Sigmoid colon (tissue), 4 donors: ENCODE data around the gene TRAFD1.

Source experiments
- POLR2A ChIP-seq, 2 donors: fragments of 450-650 bp; IDR thresholded peaks; one replicate each; pipeline ENCODE4 v1.6.1; 2016; ENCODE audit warnings: antibody characterized with exemption in 2 of 2, mild to moderate bottlenecking in 2 of 2, moderate library complexity in 2 of 2
- POLR2AphosphoS5 ChIP-seq, 4 donors: sonication (generic); formaldehyde crosslinking; IDR thresholded peaks; one replicate each; pipeline ENCODE4 v1.6.1; 2017; ENCODE audit warnings: antibody characterized with exemption in 4 of 4
- TF ChIP-seq, protein P1 (sequence below), 4 experiments: fragments of 450-650 bp in 3 of 4; fragments of 200-600 bp in 1 of 4; IDR thresholded peaks; one replicate each; pipeline ENCODE4 v1.5.1; 2016 to 2019; ENCODE audit warnings: antibody characterized with exemption in 4 of 4, mild to moderate bottlenecking in 3 of 4, moderate library complexity in 2 of 4

DNA sequence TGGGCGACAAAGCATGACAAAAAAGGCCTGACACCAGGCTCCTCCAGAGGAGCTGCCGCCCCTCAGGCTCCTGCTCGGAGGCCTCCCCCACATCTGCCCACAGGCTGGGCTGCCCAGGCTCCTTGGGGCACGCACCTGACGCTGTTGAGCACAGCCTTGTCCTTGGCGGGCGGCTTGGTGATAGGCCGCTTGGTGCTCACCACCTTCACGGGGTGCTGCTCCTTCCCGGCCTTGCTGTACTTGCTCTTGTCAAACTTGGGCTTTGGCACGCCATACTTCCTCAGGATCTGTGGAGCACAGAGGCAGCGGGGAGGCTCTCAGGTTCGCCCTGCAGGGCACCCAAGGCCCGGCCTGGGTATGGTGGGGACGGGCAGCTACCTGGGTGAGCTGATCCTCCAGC is 53.4 kb downstream of the TRAFD1 start:
- TF ChIP-seq, protein P1, sequence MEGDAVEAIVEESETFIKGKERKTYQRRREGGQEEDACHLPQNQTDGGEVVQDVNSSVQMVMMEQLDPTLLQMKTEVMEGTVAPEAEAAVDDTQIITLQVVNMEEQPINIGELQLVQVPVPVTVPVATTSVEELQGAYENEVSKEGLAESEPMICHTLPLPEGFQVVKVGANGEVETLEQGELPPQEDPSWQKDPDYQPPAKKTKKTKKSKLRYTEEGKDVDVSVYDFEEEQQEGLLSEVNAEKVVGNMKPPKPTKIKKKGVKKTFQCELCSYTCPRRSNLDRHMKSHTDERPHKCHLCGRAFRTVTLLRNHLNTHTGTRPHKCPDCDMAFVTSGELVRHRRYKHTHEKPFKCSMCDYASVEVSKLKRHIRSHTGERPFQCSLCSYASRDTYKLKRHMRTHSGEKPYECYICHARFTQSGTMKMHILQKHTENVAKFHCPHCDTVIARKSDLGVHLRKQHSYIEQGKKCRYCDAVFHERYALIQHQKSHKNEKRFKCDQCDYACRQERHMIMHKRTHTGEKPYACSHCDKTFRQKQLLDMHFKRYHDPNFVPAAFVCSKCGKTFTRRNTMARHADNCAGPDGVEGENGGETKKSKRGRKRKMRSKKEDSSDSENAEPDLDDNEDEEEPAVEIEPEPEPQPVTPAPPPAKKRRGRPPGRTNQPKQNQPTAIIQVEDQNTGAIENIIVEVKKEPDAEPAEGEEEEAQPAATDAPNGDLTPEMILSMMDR (IDR thresholded peaks at IDR 0.05), result no peak
- TF ChIP-seq POLR2AphosphoS5 (IDR thresholded peaks at IDR 0.05), result no peak
- TF ChIP-seq POLR2A (IDR thresholded peaks at IDR 0.05), result no peak
